ENCODE data around the gene KCNQ5.

KCNQ5 gene

DNA sequence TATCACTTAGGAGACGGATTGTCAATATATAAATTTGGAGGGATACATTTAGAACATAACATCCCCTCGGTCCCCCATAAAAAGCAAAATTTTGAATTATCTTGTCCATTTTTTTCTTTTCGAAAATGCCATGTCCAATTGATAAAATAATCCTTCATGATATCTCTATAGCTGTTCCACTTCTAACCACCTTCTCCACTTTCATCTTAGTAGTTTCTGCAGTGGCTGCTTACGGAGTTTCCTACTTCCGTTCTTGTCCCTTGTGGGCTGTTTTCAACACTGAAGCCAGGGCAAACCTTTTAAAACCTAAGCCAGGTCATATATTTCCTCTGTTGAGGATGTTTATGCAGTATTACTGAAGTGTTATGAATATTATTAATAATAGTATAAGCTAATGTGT, 37.9 kb downstream of the KCNQ5 start:
- H3K9me3 ChIP-seq (ENCODE audit: control insufficient read depth, insufficient read depth, low read depth, low read length) = no peaks in the 10 kb centered on the region
- POLR2A ChIA-PET = no interaction called here
- TF ChIP-seq ZNF624 (tag by site-specific recombination; IDR thresholded peaks at IDR 0.05) (no peak), ZNF510 (tag by site-specific recombination; IDR thresholded peaks at IDR 0.05; ENCODE audit: insufficient replicate concordance) (peak; percentile 96)
- TF ChIP-seq, protein P1, sequence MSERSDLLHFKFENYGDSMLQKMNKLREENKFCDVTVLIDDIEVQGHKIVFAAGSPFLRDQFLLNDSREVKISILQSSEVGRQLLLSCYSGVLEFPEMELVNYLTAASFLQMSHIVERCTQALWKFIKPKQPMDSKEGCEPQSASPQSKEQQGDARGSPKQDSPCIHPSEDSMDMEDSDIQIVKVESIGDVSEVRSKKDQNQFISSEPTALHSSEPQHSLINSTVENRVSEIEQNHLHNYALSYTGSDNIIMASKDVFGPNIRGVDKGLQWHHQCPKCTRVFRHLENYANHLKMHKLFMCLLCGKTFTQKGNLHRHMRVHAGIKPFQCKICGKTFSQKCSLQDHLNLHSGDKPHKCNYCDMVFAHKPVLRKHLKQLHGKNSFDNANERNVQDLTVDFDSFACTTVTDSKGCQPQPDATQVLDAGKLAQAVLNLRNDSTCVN (tag by site-specific recombination; optimal IDR thresholded peaks at IDR 0.05) = no peak
- no peaks in the 10 kb centered on the region for H3K36me3 ChIP-seq (ENCODE audit: control insufficient read depth in 2 of 2, insufficient read depth in 1 of 2, low read length in 2 of 2)
- no peak overlapping the region for H3K27ac ChIP-seq (ENCODE audit: extremely low read depth, low read depth, low read length)
- no peaks in the 10 kb centered on the region for H3K4me1 ChIP-seq (ENCODE audit: control insufficient read depth, insufficient read depth, low read length)
- no peak overlapping the region for H3K4me3 ChIP-seq (ENCODE audit: low read depth, low read length)
- CTCF ChIA-PET = interaction anchor here (0.5 to 0.6 kb wide), 2 partner anchors 39 to 83 kb away, joined by 4 to 5 read pairs; no protein-coding TSS in a partner anchor

DNA sequence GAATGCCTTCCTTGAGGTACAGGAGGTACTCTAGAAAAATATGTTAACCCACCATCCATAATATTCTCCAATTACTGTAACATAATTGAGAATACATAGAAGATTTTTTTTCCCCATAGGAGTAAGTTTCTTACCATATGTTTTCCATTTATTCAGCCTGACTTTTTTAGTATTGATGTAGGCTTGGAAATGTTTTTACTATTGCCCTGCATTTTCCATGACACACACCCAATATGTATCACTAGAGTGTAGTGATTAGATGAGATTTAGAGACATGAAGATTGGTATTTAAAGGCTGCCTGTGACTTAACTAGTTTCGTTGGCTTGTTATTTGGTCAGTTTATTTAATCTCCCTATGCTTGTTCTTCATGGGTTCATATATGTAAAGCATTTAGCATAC, 39.5 kb downstream of the KCNQ5 start:
- ChIA-PET POLR2A (no interaction called here), CTCF (interaction anchor here (0.7 kb wide), 1 partner anchor 38 kb away, joined by 3 read pairs; no protein-coding TSS in a partner anchor)
- Histone ChIP-seq H3K27ac (ENCODE audit: extremely low read depth, low read depth, low read length) (no peak overlapping the region), H3K9me3 (ENCODE audit: control insufficient read depth, insufficient read depth, low read depth, low read length) (no peaks in the 10 kb centered on the region), H3K36me3 (ENCODE audit: control insufficient read depth in 2 of 2, insufficient read depth in 1 of 2, low read length in 2 of 2) (no peaks in the 10 kb centered on the region), H3K4me3 (ENCODE audit: low read depth, low read length) (no peak overlapping the region), H3K4me1 (ENCODE audit: control insufficient read depth, insufficient read depth, low read length) (no peaks in the 10 kb centered on the region)
- TF ChIP-seq ZNF354C (tag by site-specific recombination; IDR thresholded peaks at IDR 0.05; ENCODE audit: borderline replicate concordance, low read depth) (no peak), WT1 (tag by site-specific recombination; IDR thresholded peaks at IDR 0.05) (no peak), ZNF121 (tag by site-specific recombination; IDR thresholded peaks at IDR 0.05) (no peak), ZNF600 (tag by site-specific recombination; IDR thresholded peaks at IDR 0.05) (no peak), ZNF596 (tag by site-specific recombination; IDR thresholded peaks at IDR 0.05) (no peak), ZNF266 (tag by site-specific recombination; IDR thresholded peaks at IDR 0.05; ENCODE audit: low read depth) (no peak), ZNF426 (tag by site-specific recombination; IDR thresholded peaks at IDR 0.05) (no peak)
- TF ChIP-seq, protein P2, sequence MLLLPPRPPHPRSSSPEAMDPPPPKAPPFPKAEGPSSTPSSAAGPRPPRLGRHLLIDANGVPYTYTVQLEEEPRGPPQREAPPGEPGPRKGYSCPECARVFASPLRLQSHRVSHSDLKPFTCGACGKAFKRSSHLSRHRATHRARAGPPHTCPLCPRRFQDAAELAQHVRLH (tag by site-specific recombination; IDR thresholded peaks at IDR 0.05) = no peak
- TF ChIP-seq, protein P3, sequence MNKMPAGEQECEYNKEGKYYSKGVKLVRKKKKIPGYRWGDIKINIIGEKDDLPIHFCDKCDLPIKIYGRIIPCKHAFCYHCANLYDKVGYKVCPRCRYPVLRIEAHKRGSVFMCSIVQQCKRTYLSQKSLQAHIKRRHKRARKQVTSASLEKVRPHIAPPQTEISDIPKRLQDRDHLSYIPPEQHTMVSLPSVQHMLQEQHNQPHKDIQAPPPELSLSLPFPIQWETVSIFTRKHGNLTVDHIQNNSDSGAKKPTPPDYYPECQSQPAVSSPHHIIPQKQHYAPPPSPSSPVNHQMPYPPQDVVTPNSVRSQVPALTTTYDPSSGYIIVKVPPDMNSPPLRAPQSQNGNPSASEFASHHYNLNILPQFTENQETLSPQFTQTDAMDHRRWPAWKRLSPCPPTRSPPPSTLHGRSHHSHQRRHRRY (tag by site-specific recombination; IDR thresholded peaks at IDR 0.05) = no peak

DNA sequence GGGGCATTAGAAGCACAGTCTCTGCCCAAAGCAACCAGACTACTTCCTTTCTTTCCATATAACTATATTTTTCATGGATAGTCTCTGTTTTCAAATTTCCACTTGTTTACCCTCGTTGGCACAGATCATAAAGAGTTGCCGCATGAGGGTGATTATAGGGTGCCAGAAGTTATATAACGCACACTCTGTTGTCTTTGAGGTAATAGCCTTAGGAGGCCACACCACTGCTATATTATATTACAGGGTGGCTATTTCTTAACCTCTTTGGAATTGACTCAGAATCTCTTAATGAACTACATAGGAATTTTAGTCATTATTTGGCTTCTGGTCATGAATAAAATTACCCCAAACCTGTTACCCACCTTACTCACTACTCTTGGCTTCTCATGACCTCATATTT, 43.7 kb downstream of the KCNQ5 start:
- CTCF ChIA-PET = interaction anchor here (1.6 kb wide), 1 partner anchor 43 kb away, joined by 4 read pairs; no protein-coding TSS in a partner anchor
- Histone ChIP-seq H3K9me3 (ENCODE audit: control insufficient read depth, insufficient read depth, low read depth, low read length) (no peaks in the 10 kb centered on the region), H3K36me3 (ENCODE audit: control insufficient read depth in 2 of 2, insufficient read depth in 1 of 2, low read length in 2 of 2) (no peaks in the 10 kb centered on the region), H3K4me3 (ENCODE audit: low read depth, low read length) (no peak overlapping the region), H3K27ac (ENCODE audit: extremely low read depth, low read depth, low read length) (no peak overlapping the region), H3K4me1 (ENCODE audit: control insufficient read depth, insufficient read depth, low read length) (no peaks in the 10 kb centered on the region)
- POLR2A ChIA-PET = no interaction called here
- TF ChIP-seq ZNF133 (tag by site-specific recombination; IDR thresholded peaks at IDR 0.05) = no peak
- TF ChIP-seq ZNF529 (tag by site-specific recombination; IDR thresholded peaks at IDR 0.05; ENCODE audit: insufficient replicate concordance) = no peak
- TF ChIP-seq ZNF416 (tag by site-specific recombination; IDR thresholded peaks at IDR 0.05) = no peak
- TF ChIP-seq, protein P4, sequence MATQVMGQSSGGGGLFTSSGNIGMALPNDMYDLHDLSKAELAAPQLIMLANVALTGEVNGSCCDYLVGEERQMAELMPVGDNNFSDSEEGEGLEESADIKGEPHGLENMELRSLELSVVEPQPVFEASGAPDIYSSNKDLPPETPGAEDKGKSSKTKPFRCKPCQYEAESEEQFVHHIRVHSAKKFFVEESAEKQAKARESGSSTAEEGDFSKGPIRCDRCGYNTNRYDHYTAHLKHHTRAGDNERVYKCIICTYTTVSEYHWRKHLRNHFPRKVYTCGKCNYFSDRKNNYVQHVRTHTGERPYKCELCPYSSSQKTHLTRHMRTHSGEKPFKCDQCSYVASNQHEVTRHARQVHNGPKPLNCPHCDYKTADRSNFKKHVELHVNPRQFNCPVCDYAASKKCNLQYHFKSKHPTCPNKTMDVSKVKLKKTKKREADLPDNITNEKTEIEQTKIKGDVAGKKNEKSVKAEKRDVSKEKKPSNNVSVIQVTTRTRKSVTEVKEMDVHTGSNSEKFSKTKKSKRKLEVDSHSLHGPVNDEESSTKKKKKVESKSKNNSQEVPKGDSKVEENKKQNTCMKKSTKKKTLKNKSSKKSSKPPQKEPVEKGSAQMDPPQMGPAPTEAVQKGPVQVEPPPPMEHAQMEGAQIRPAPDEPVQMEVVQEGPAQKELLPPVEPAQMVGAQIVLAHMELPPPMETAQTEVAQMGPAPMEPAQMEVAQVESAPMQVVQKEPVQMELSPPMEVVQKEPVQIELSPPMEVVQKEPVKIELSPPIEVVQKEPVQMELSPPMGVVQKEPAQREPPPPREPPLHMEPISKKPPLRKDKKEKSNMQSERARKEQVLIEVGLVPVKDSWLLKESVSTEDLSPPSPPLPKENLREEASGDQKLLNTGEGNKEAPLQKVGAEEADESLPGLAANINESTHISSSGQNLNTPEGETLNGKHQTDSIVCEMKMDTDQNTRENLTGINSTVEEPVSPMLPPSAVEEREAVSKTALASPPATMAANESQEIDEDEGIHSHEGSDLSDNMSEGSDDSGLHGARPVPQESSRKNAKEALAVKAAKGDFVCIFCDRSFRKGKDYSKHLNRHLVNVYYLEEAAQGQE (tag by site-specific recombination; IDR thresholded peaks at IDR 0.05) = no peak
- TF ChIP-seq ZNF302 (tag by site-specific recombination; IDR thresholded peaks at IDR 0.05; ENCODE audit: low read depth) = no peak
- TF ChIP-seq ZFP37 (tag by site-specific recombination; IDR thresholded peaks at IDR 0.05) = no peak
- TF ChIP-seq ZSCAN23 (tag by site-specific recombination; IDR thresholded peaks at IDR 0.05) = no peak
- TF ChIP-seq ZNF548 (tag by site-specific recombination; IDR thresholded peaks at IDR 0.05) = no peak
- no peak for TF ChIP-seq OVOL3 (tag by site-specific recombination; IDR thresholded peaks at IDR 0.05)
- TF ChIP-seq GLI2 (tag by site-specific recombination; IDR thresholded peaks at IDR 0.05; ENCODE audit: borderline replicate concordance, low read depth) = no peak
- no peak for TF ChIP-seq MYNN (tag by site-specific recombination; IDR thresholded peaks at IDR 0.05; ENCODE audit: borderline replicate concordance)
- TF ChIP-seq ZNF10 (tag by site-specific recombination; IDR thresholded peaks at IDR 0.05) = no peak
- no peak for TF ChIP-seq YY1 (tag by site-specific recombination; IDR thresholded peaks at IDR 0.05)
- TF ChIP-seq GLI4 (tag by site-specific recombination; IDR thresholded peaks at IDR 0.05) = no peak
- no peak for TF ChIP-seq KLF8 (tag by site-specific recombination; IDR thresholded peaks at IDR 0.05)
- TF ChIP-seq ZNF2 (tag by site-specific recombination; IDR thresholded peaks at IDR 0.05) = no peak

All from HEK293 (cell line).